CD4-positive, alpha-beta memory T cell (primary cell): ENCODE results near the gene CRYBA2. TPM values are rescaled to one million over a fixed set of nuclear protein-coding genes. Genes with fewer than 3 reads are reported as not detected.

Source experiments
- CTCF ChIA-PET: fragments of 350-600 bp; sonication (Branson Sonifier 250); formaldehyde crosslinking; loops from one replicate; lab custom pipeline; 2021; ENCODE audit warnings: inconsistent platforms; ENCODE audit not compliant: partially characterized antibody; lab: Charles Lee
- POLR2A ChIA-PET: fragments of 350-600 bp; sonication (Branson Sonifier 250); formaldehyde crosslinking; loops from one replicate; lab custom pipeline; 2021; ENCODE audit not compliant: partially characterized antibody; lab: Charles Lee
- DNase-seq, 5 donors: peaks; one replicate each; pipeline versions ENCODE4 v3.0.0 to v3.0.0-alpha.2; 2020 to 2022; ENCODE audit warnings: mixed read lengths in 1 of 5
- H3K27ac ChIP-seq: one replicate; pipeline ENCODE4 v1.7.0; 2013; ENCODE audit warnings: low read depth, low read length
- H3K27me3 ChIP-seq: 2 replicates; pipeline ENCODE4 v1.7.0; 2013; ENCODE audit warnings: mild to moderate bottlenecking, low read length, moderate library complexity; ENCODE audit not compliant: insufficient read depth
- H3K36me3 ChIP-seq: 2 replicates; pipeline ENCODE4 v1.7.0; 2013; ENCODE audit warnings: mild to moderate bottlenecking, low read length, moderate library complexity; ENCODE audit not compliant: insufficient read depth
- H3K4me1 ChIP-seq: 2 replicates; pipeline ENCODE4 v1.7.0; 2013; ENCODE audit warnings: mild to moderate bottlenecking, low read length, moderate library complexity; ENCODE audit not compliant: insufficient read depth
- H3K4me3 ChIP-seq, 2 donors: one replicate each; pipeline ENCODE4 v1.7.0; 2013; ENCODE audit warnings: low read length in 2 of 2, mild to moderate bottlenecking in 1 of 2
- H3K9me3 ChIP-seq, 2 donors: one replicate each; pipeline ENCODE4 v1.7.0; 2013; ENCODE audit warnings: low read length in 2 of 2, control low read depth in 1 of 2; ENCODE audit not compliant: control insufficient read depth in 1 of 2
- H3K27ac Mint-ChIP-seq, 7 donors: one replicate each; pipeline ENCODE4 v1.8.0; 2020 to 2021; ENCODE audit warnings: mixed read lengths in 7 of 7, mild to moderate bottlenecking in 6 of 7, inconsistent platforms in 3 of 7, moderate library complexity in 3 of 7
- H3K27me3 Mint-ChIP-seq, 2 donors: one replicate each; pipeline ENCODE4 v1.8.0; 2020 to 2021; ENCODE audit warnings: mixed read lengths in 2 of 2
- H3K36me3 Mint-ChIP-seq, 2 donors: one replicate each; pipeline ENCODE4 v1.8.0; 2020 to 2021; ENCODE audit warnings: mixed read lengths in 2 of 2, inconsistent platforms in 1 of 2, mild to moderate bottlenecking in 1 of 2
- H3K4me1 Mint-ChIP-seq, 4 donors: one replicate each; pipeline ENCODE4 v1.8.0; 2020 to 2021; ENCODE audit warnings: mixed read lengths in 4 of 4, mild to moderate bottlenecking in 1 of 4
- H3K4me3 Mint-ChIP-seq, 8 donors: one replicate each; pipeline ENCODE4 v1.8.0; 2020 to 2021; ENCODE audit warnings: mixed read lengths in 8 of 8, mild to moderate bottlenecking in 7 of 8, moderate library complexity in 6 of 8, inconsistent platforms in 3 of 8
- H3K9me3 Mint-ChIP-seq, 8 donors: one replicate each; pipeline ENCODE4 v1.8.0; 2020 to 2021; ENCODE audit warnings: mixed read lengths in 8 of 8, mild to moderate bottlenecking in 5 of 8, inconsistent platforms in 3 of 8, moderate library complexity in 1 of 8
- intact Hi-C: fragments of 100-400 bp; cut with micrococcal nuclease; formaldehyde crosslinking; loops from one replicate; pipeline ENCODE4 v1.15.1; 2023
- polyA plus RNA-seq, 2 donors: library from polyadenylated mRNA; unstranded; fragments of 300-500 nt; fragmentation: Illumina TruSeq; gene quantifications; one replicate each; pipeline ENCODE4 v1.2.3, GENCODE V29; 2021
- total RNA-seq, 2 experiments: library from RNA; stranded (reverse); gene quantifications; one replicate each; pipeline ENCODE4 v1.2.3, GENCODE V29; 2021

The CRYBA2 gene
- total and polyA plus RNA-seq, 4 experiments from 2014 or later = not detected

DNA sequence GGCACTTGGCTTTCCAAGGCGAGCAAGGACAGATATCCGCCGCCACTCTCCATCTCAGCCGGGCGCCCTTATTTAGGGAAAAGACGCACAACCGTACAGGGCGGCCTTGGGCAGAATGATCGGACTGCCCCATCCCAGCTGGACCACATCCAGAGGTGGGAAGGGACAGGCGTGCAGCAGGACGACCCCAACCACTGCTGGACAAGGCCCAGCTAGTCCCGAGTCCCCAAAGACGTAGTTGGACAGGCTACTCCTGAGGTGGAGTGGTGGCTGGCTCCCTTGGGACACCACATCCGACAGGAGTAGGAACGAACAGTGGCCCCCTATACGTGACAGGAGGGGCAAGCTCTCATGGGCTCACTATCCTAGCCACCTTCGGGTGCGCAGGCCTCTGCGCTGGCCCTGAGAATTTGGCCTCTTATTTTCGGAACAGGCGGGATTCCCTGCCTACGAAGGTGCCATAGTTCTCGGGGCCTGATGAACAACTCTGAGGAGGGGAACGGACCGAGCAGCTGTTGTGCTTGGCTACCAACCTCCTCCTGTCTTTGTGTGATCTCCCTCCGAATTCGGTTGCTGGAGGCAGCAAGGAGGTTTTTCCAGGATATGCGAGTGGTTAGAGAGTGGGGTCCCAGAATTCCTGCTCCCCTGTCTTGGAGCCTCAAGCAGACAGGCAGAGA is 10.5 kb downstream of the CRYBA2 start:
- POLR2A ChIA-PET = no interaction called here

GRCh38 chr2:218981881-218982585 is 11.2 kb downstream of the CRYBA2 start:
- Mint-ChIP-seq H3K9me3 (peaks cover 0 to 1% (median 0%) of the 10 kb centered on the region in 8 donors), H3K36me3 (no peaks in the 10 kb centered on the region), H3K27ac (no peak overlapping the region), H3K4me1 (peaks cover 14 to 53% (median 22%) of the 10 kb centered on the region in 4 donors), H3K4me3 (peak overlapping the region; percentile 42 to 75 (median 63)), H3K27me3 (peaks cover 62 to 67% of the 10 kb centered on the region in 2 donors)
- Histone ChIP-seq H3K27ac (no peak overlapping the region), H3K4me3 (peak overlapping the region in 1 of 2 donors; percentile 47), H3K9me3 (no peaks in the 10 kb centered on the region), H3K4me1 (peaks cover 41% of the 10 kb centered on the region), H3K36me3 (no peaks in the 10 kb centered on the region), H3K27me3 (peaks cover 46% of the 10 kb centered on the region)
- CTCF ChIA-PET = interaction anchor here (0.9 to 3.6 kb wide), 4 partner anchors 10 to 313 kb away, joined by 3 to 53 read pairs (median 13); partner anchors contain the start of gene CRYBA2
- POLR2A ChIA-PET = interaction anchor here (1.3 kb wide), 1 partner anchor 10 kb away, joined by 4 read pairs; no protein-coding TSS in a partner anchor
- intact Hi-C loops = loop anchor here (2.0 kb wide), 2 partner anchors 21 to 173 kb away; no protein-coding TSS in a partner anchor
- DNase-seq = peak in 3 of 5 donors; percentile 43 to 55 (median 44)

More for the DNA sequence above, 10.5 kb downstream of the CRYBA2 start:
- Histone ChIP-seq H3K27ac (no peak overlapping the region), H3K36me3 (no peaks in the 10 kb centered on the region), H3K9me3 (no peaks in the 10 kb centered on the region), H3K4me3 (no peak overlapping the region), H3K27me3 (peaks cover 46% of the 10 kb centered on the region), H3K4me1 (peaks cover 41% of the 10 kb centered on the region)
- Mint-ChIP-seq H3K4me3 (peak overlapping the region in 7 of 8 donors; percentile 42 to 77 (median 66)), H3K4me1 (peaks cover 14 to 53% (median 22%) of the 10 kb centered on the region in 4 donors), H3K27me3 (peaks cover 64 to 67% of the 10 kb centered on the region in 2 donors), H3K27ac (peak overlapping the region in 1 of 7 donors; percentile 38), H3K9me3 (peaks cover 0 to 1% (median 0%) of the 10 kb centered on the region in 8 donors), H3K36me3 (no peaks in the 10 kb centered on the region)
- CTCF ChIA-PET = interaction anchor here (2.5 to 3.6 kb wide), 3 partner anchors 9 to 15 kb away, joined by 13 to 53 read pairs (median 13); partner anchors contain the start of gene CRYBA2
- intact Hi-C loops = no loop called here
- DNase-seq = no peak

GRCh38 chr2:218981390-218981880 is 11.8 kb downstream of the CRYBA2 start:
- Mint-ChIP-seq H3K36me3 (no peaks in the 10 kb centered on the region), H3K9me3 (peaks cover 0 to 1% (median 0%) of the 10 kb centered on the region in 8 donors), H3K27ac (peak overlapping the region in 1 of 7 donors; percentile 77), H3K27me3 (peaks cover 61 to 67% of the 10 kb centered on the region in 2 donors), H3K4me1 (peaks cover 14 to 53% (median 22%) of the 10 kb centered on the region in 4 donors), H3K4me3 (peak overlapping the region; percentile 67 to 92 (median 85))
- Histone ChIP-seq H3K4me1 (peaks cover 41% of the 10 kb centered on the region), H3K4me3 (peak overlapping the region in 1 of 2 donors; percentile 42), H3K36me3 (no peaks in the 10 kb centered on the region), H3K9me3 (no peaks in the 10 kb centered on the region), H3K27me3 (peaks cover 43% of the 10 kb centered on the region), H3K27ac (no peak overlapping the region)
- DNase-seq = no peak
- intact Hi-C loops = loop anchor here (2.0 kb wide), 2 partner anchors 21 to 173 kb away; no protein-coding TSS in a partner anchor
- ChIA-PET CTCF (interaction anchor here (0.9 to 3.6 kb wide), 7 partner anchors 11 to 313 kb away, joined by 3 to 53 read pairs (median 7); partner anchors contain the start of gene CRYBA2), POLR2A (interaction anchor here (1.3 kb wide), 1 partner anchor 11 kb away, joined by 4 read pairs; no protein-coding TSS in a partner anchor)

GRCh38 chr2:218980735-218981389 is 12.4 kb downstream of the CRYBA2 start:
- ChIA-PET POLR2A (interaction anchor here (1.3 kb wide), 1 partner anchor 11 kb away, joined by 4 read pairs; no protein-coding TSS in a partner anchor), CTCF (interaction anchor here (0.6 to 3.6 kb wide), 31 partner anchors 7 to 549 kb away, joined by 3 to 53 read pairs (median 4); partner anchors contain the start of gene CRYBA2)
- no peaks in the 10 kb centered on the region for H3K36me3 ChIP-seq
- DNase-seq = no peak
- peaks cover 37% of the 10 kb centered on the region for H3K27me3 ChIP-seq
- Mint-ChIP-seq H3K4me1 (peaks cover 14 to 50% (median 22%) of the 10 kb centered on the region in 4 donors), H3K36me3 (no peaks in the 10 kb centered on the region), H3K27me3 (peaks cover 61 to 67% of the 10 kb centered on the region in 2 donors), H3K9me3 (peaks cover 0 to 1% (median 0%) of the 10 kb centered on the region in 8 donors), H3K27ac (peak overlapping the region in 1 of 7 donors; percentile 77), H3K4me3 (peak overlapping the region; percentile 67 to 92 (median 85))
- peaks cover 41% of the 10 kb centered on the region for H3K4me1 ChIP-seq
- no peak overlapping the region for H3K27ac ChIP-seq
- no peaks in the 10 kb centered on the region for H3K9me3 ChIP-seq
- H3K4me3 ChIP-seq = peak overlapping the region; percentile 27 to 42
- intact Hi-C loops = loop anchor here (1.0 to 2.0 kb wide), 3 partner anchors 22 to 174 kb away; no protein-coding TSS in a partner anchor

DNA sequence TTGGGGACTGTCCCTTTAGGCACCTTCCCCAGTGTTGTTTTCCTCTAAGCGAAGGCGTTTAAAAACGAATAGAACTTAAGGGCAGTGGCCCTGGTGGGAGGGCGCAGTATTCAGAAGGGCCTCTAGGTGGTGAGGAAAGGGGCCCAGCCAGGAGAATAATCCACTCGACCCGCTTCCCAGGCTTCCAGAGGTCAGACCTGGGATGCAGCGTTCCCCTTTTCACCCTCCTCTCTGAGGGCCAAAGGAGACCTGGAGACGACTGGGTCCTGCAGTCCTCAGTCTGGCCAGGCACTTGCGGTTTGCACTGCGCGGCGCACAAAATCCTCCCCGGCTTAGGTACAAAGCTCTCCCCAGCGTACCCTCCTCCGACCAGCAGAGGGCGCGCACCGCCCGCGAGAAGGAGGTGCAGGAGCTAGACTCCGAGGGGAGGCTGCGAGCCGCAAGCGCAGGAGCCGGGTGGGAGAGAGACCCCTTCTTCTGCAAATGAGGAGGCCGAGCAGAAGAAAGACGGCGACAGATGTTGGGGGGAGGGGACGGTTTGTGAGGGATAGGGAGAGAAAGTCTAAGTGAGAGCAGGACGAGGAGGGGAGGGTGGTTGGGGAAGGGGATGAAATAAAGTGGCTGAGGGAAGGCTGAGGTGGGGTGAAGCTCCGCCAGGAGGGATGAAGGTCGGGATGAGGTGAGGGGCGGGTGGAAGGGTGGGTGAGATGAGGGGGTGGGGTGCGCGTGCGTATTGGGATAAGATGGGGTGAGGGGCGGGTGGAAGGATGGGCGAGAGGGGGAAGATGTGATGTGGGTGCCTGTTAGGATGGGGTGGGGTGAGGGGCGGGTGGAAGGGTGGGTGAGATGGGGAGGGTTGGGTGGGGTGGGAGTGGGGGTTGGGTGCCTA is 13.1 kb downstream of the CRYBA2 start:
- POLR2A ChIA-PET = no interaction called here
- Histone ChIP-seq H3K9me3 (no peaks in the 10 kb centered on the region), H3K36me3 (no peaks in the 10 kb centered on the region), H3K4me1 (peaks cover 41% of the 10 kb centered on the region), H3K27me3 (peaks cover 37% of the 10 kb centered on the region), H3K4me3 (peak overlapping the region in 1 of 2 donors; percentile 27), H3K27ac (no peak overlapping the region)
- peak overlapping the region in 3 of 7 donors; percentile 10 to 64 (median 12) for H3K27ac Mint-ChIP-seq
- H3K27me3 Mint-ChIP-seq = peaks cover 63 to 69% of the 10 kb centered on the region in 2 donors
- no peaks in the 10 kb centered on the region for H3K36me3 Mint-ChIP-seq
- peaks cover 0 to 1% (median 0%) of the 10 kb centered on the region in 8 donors for H3K9me3 Mint-ChIP-seq
- peak overlapping the region; percentile 54 to 93 (median 80) for H3K4me3 Mint-ChIP-seq
- intact Hi-C loops = loop anchor here (1.0 to 2.0 kb wide), 4 partner anchors 23 to 175 kb away; no protein-coding TSS in a partner anchor
- CTCF ChIA-PET = interaction anchor here (0.6 to 3.6 kb wide), 40 partner anchors 8 to 550 kb away, joined by 3 to 53 read pairs (median 4); partner anchors contain the start of gene CRYBA2
- peak; percentile 80 to 84 (median 83) for DNase-seq
- peaks cover 14 to 45% (median 22%) of the 10 kb centered on the region in 4 donors for H3K4me1 Mint-ChIP-seq
